HL-60/S4 (cell line): ENCODE data around the gene RALA.
"Not testable (repeated sequence)": the region's sequence is repeated elsewhere in the genome, so short reads cannot be mapped to it uniquely, and the experiment has no call there.

ENCODE experiments used
- in situ Hi-C: fragments of 300-500 bp; cut with MboI; formaldehyde crosslinking; loops from 2 replicates; pipeline ENCODE4 v1.14.3; 2022; ENCODE audit warnings: low sequenced_read_pairs

Gene RALA

DNA sequence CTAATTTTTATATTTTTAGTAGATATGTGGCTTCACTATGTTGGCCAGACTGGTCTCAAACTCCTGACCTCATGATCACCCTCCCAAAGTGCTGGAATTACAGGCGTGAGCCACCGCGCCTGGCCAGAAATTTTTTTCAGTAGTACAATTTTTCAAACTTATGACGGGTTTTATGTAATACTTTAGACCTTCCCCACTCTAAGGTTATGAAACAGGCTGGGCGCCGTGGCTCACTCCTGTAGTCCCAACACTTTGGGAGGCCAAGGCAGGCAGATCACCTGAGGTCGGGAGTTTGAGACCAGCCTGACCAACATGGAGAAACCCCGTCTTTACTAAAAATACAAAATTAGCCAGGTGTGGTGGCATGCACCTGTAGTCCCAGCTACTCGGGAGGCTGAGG, 56.5 kb downstream of the RALA start:
- in situ Hi-C loops: not testable (repeated sequence)

DNA sequence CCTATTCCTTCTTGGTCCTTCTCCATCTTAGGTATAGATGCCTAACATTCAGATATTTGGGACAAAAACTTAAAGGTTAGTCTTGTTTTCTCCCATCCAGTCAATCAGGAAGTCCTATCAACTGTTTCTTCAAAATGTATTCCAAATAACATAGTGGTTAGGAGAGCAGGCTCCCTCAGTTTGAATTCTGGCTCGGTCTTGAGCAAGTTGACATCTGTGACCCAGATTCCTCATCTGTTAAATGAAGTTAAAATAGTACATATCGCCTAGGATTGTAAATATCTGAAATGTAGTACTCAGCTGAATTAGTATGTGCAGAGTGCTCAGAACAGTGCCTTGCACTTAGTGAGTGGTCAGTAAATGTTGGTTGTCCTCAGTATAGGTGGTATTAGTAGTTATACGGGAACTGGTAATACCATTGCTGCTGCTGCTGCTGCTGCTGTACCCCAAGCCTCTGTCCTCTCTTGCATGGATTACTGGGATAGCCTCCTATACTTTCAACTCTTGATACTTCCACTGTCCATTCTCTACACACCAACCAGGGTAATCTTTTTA, 58.6 kb downstream of the RALA start:
- in situ Hi-C loops: no loop called here

DNA sequence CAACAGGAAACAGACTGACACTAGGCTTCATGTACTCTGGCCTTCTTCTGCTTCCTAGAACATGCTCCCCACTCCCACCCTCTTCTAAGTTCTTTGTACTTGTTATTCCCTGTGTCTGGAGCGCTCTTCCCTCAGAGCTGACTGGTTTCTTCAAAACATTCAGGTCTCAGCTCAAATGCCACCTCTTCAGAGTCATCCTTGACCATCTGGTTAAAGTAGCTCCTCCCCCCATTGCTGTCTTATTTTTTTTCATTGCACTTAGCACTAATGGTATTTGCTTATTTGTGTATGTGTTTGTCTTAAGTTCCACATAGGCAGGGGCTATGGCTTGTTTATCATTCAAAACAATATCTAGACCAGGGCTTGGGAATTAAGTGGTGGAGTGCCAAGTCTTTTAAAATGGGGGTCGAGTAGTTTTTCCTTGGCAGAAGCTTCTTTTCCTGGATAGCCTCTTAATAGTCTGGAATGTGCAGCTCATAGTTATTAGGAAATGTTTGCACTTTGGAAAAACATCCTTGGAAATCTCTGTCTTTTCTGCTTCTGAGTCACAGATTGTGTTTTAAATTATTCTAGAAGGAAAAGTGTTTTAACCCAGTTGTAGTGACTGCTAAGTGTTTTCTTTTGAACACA, 60.0 kb downstream of the RALA start:
- in situ Hi-C loops: no loop called here

DNA sequence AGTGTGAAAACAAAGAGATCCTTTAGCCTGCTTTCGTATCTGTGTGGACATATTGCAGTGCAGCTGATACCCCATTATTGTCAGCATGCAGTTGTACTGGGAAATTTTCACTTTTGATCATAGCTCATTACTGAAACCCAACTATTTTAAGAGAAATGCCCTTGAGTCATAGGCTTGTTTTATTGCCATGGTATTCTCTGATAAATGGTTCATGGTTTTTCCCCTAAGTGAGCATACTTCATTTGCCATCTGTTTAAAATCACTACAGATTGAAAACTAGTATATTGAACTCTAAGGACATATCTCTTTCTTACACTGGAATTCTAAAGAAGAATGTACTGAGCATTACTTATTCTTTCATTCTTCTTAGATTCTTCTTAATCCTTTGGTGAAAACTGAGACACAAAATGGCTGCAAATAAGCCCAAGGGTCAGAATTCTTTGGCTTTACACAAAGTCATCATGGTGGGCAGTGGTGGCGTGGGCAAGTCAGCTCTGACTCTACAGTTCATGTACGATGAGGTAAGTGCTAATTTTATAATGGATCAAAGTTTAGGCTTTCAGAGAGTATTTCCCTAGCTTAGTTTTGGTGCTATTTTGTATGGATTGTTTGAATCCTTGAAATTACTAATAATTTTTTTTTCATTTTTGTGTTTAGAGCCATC, 63.0 kb downstream of the RALA start:
- in situ Hi-C loops: no loop called here

DNA sequence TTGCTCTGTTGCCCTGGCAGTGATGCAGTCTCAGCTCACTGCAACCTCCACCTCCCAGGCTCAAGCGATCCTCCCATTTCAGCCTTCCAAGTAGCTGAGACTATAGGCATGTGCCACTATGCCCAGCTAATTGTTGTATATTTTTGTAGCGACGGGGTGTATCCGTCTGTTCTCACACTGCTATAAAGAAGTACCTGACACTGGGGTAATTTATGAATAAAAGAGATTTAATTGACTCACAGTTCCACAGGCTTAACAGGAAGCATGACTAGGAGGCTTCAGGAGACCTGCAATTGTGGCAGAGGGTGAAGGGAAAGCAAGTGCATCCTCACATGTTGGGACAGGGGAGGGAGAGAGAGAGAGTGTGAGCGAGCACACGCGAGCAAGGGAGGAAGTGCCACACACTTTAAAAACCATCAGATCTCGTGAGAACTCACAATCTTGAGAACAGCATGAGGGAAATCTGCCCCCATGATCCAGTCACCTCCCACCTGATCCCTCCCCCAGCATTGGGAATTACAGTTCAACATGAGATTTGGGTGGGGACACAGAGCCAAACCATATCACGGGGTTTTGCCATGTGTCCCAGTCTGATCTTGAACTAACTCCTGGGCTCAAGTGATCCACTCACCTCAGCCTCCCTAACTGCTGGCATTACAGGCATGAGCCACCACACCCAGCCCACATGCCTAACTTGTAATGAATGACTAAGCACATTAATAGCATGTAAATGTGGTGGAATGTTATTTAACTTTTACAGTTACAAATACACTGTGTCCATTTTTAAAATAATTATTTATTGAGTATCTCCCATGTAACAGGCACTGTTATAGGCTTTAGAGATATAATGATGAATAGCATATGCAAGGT, 65.5 kb downstream of the RALA start:
- in situ Hi-C loops: no loop called here

DNA sequence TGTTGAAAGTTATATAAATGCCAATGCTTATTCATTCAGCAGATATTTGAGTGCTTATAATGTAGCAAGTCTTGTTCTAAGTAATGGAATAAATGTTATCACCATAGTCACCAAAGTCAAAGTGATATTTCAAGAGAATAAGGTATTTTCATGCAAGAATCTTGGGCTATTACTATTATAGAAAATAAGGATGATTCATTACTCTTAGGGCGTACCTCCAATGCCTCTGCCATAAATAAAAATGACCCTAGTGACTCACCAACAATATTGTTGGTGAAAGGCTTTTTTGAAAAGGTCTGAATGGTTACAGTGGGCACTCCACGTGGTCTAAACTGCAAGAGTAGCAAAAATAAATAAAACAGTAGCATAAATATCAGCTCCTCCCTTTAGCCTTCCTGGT, 68.4 kb downstream of the RALA start:
- in situ Hi-C loops: no loop called here

DNA sequence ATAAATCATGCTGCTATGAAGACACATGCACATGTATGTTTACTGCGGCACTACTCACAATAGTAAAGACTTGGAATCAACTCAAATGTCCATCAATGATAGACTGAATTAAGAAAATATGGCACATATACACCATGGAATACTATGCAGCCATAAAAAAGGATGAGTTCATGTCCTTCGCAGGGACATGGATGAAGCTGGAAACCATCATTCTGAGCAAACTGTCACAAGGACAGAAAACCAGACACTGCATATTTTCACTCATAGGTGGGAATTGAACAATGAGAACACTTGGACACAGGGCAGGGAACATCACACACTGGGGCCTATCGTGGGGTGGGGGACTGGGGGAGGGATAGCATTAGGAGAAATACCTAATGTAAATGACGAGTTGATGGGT, 69.7 kb downstream of the RALA start:
- in situ Hi-C loops: not testable (repeated sequence)

DNA sequence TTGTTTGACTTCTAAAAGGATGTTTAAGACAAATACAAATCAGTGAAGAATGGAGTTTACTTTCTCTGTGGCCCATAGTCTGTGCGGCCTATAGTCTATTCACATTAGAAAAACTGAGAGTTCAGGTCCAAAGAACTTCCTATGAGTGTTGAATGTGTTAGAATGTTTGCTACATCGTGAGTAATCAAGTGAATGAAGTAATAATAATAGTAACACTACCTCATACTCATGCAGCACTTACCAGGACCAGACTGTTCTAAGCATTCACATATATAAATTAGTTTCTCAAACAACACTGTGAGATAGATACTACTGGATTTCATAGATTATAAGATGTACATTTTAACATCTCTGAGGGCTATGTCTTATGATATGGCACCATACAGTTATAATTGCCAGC, 70.4 kb downstream of the RALA start:
- in situ Hi-C loops: no loop called here

DNA sequence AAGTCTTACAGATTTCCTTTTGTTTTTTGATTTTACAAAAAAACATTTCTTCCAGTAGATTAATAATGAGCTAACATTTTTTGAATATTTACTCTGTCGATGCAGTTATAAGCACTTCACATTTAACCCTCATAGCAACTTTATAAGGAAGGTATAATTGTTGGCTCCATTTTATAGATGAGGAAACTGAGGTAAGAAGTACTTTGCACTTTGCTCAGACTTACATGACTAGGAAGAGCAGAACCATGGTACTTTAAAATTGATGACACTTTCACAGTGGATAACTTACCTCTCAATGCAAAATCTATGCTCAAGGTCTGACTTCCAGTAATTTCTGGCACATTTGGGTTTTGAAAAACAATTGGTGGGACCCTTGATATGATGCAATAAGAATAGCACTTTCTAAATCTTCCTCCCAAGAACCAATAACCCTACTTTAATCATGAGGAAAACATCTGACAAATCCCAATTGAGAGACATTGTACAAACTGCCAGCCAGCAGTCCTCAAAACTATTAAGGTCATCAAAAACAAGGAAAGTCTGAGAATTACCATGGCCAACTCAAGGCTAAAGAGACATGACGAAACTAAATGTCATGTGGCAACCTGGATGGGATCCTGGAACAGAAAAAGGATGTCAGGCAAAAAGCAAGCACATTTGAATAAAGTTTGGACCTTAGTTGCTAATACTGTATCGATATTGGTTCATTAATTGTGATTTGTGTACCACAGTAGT, 72.6 kb downstream of the RALA start:
- in situ Hi-C loops: no loop called here

DNA sequence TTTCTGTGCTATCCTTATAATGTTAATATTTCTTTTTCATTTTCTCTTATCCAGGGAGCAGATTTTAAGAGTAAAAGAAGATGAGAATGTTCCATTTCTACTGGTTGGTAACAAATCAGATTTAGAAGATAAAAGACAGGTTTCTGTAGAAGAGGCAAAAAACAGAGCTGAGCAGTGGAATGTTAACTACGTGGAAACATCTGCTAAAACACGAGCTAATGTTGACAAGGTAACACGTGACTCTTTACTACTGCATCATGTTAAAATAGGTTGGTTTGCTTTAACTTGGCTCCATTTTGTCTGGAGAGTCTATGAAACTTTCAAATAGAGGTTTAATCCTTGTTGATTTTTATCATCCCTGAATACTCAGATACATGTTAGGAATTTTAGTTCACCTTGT, 73.3 kb downstream of the RALA start:
- in situ Hi-C loops: no loop called here

DNA sequence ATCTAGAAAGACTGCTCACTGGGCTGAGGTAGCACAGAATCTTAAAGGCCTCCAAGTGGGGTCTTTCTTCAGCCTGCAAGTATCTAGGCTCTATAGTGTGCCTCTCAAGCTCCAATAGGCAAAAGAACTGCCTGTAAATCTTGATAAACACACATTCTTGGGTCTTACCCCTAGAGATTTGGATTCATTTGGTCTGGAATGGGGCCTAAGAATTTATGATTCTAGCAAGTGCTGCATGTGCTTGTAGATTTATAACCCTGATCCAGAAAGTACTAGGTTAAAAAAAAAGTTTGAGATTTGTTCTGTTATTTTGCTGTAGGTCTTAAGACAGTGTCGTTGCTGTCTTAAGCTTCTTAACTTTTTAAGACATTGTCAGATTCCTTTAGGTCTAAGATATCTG, 74.1 kb downstream of the RALA start:
- in situ Hi-C loops: no loop called here

DNA sequence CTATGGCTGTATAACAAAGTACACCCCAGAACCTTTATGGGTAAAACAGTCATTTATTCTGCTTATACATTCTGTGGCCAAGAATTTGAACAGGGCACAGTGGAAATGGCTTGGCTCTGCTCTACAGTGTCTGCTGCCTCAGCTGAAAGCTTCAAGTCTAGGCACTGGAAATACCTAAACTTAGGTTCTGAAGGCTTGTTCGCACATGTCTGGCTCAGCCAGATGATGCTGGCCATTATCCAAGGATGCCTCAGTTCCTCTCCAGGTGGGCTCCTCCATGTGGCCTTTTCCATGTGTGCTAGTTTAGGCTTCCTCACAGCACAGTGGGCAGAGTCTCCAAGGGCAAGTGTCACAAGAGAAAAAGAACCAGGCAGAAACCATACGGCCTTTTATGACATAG, 76.8 kb downstream of the RALA start:
- in situ Hi-C loops: no loop called here

DNA sequence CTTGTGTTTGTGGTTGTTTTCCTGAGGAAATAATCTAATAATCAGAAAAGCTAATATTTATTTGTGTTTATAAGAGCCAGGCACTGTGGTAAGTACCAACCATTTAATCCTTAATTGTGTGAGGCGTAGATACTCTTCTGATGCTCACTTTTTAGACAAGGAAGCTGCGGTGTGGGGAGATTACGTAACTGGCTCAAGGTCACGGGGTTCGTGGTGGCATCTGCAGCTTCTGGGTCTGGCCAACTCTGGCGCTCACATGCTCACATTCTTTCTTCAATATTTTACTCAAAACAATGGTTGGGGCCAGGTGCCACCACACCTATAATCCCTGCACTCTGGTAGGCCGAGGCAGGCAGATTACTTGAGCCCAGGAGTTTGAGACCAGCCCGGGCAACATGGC, 77.6 kb downstream of the RALA start:
- in situ Hi-C loops: no loop called here

DNA sequence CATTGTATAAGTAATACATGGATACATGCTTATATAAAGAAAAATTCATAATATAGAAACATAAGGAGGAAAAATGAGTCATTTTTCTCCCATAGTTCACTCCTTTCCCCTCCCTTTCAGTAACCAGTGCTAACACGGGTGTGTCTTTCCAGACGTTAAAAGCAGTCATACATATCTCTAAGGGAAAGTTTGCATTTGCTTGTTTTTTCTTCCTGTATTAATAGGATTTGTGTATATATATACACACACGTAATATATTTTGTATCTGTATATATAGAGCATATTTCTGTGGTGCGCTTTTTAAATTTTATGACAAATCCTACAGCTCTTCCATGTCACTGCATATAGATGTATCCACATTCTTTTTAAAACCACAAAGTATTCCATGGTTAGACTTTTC, 78.8 kb downstream of the RALA start:
- in situ Hi-C loops: no loop called here

DNA sequence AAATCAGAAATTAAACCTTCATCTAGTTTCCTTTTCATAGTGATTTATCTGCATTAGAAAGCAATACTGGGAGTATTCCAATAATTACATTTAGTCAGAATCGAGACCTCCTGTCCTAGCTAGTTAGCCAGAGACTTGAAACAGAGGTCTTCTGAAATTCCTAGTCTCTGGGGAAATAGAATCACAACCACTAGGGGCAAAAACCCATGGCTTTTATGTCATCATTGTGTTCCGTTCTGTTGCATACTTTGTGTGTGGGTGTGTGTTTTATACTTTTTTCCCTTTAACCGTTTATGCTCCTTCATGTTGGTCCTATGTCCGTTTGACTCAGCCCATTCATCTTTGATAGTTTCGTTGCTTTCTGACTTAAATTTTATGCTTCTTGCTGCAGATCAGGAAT, 79.8 kb downstream of the RALA start:
- in situ Hi-C loops: no loop called here

DNA sequence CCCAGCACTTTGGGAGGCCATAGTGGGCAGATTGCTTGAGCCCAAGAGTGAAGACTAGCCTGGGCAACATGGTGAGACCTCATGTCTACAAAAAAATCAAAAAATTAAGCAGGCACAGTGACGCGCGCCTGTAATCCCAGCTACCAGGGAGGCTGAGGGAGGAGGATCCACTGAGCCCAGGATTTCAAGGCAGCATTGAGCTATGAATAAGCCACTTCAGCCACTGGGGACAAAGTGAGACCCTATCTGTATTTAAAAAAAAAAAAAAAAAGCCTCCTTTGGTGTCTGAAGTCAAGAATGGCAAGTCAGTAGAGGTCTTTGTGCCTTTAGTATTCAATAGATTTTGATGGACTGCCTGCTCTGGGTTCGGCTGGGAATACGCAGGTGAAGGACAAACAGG, 85.7 kb downstream of the RALA start:
- in situ Hi-C loops: no loop called here

DNA sequence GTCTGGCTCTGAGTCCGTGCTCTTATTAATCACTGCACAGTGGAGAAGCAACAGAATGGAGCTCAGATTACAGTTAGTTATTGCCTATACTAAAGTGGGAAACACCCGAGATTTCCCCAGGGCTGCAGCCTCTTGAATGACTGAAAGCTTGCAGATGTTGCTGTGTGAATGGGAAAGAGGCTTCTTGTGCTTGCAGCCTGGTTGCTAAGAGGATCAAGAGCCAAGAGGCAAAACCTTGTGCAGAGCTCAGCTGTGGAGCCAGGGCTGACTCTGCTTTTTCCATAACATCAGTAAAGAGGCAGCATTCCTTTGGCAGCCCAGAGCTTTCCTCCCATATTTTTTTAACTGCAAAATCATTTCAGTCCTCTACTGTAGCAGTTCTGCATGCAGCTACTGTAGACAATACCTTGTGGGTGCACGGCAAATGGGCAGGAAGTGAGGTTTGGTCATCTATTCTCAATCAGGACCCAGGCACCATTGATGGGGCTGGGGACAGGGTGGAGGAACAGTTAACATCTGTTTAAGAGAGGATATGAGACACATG, 86.5 kb downstream of the RALA start:
- in situ Hi-C loops: no loop called here

DNA sequence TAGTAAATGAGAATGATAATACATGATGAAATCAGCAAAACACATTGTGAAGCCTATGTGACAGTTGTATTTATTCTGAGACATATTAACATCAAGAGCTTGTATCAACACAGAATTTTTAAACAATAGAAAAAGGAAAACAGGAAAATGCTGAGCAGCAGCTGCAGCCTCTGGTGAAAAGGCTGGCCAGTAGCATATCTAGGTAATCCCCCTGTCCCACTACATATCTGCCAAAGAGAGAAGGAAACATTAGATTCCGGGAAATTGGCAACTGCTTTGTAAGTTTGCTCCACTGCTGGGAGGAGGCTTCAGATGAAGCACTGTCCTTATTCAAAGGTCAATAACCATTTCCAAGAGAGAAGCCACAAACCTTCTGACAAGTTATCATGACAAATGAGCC, 89.4 kb downstream of the RALA start:
- in situ Hi-C loops: no loop called here

DNA sequence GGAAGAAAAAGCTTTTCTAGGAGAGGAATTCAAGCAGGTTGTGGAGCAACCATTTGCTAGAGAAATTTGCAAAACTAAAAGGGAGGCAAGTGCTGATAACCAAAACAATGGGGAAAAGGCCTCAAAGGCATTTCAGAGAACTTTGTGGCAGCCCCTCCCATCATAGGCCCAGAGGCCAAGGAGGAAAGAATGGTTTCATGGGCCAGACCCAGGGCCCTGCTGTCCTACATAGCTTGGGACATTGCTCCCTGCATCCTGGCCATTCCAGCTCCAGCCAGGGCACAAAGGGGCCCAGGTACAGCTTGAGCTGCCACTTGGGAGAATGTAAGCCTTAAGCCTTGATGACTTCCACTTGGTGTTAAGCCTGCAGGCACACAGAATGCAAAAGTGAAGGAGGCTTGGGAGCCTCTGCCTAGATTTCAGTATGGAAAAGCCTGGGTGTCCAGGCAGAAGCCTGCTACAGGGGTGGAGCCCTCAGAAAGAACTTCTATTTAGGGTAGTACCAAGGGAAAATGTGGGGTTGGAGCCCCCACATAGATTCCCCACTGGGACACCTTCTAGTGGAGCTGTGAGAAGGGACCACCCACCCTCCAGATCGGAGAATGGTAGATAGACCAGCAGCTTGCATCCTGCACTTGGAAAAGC, 91.2 kb downstream of the RALA start:
- in situ Hi-C loops: no loop called here

DNA sequence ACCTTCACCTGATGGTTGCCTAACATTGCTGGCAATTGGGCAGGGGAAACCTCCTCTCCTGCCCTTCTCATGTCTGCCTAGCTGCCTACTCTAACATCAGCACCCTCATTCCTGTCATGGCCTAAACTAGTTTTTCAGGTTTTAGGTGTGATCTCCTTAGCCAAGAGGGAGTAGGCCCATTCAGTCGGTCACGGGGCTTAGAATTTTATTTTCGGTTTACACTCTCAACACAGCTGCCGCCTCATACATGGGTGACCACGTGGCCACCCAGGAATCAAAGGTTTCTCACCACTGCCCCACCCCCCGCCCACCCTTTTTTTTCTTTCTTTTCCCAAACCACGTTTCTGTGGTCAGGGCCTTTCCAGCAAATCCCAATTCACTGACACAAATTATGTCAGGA, 97.2 kb downstream of the RALA start:
- in situ Hi-C loops: no loop called here
